GM12878 (cell line): ENCODE results near the gene MYO3B. TPM values are rescaled to one million over a fixed set of nuclear protein-coding genes. Genes with fewer than 3 reads are reported as not detected.
A peak's percentile ranks its signal among the peaks of the same experiment; 100 is the strongest.

Source experiments
- ATAC-seq: fragments of 200-7000 bp; cut with Tn5 transposase; 3 replicates; pipeline ENCODE4 v1.9.1; 2020; ENCODE audit warnings: mild to moderate bottlenecking, moderate library complexity
- BruUV-seq: library from RNA; stranded (reverse); fragments of 400-500 nt; replicated peaks from 2 replicates; lab custom pipeline; 2021; lab: Mats Ljungman, UMichigan
- CTCF ChIA-PET: fragments of 300-600 bp; sonication (Branson Sonifier 250); formaldehyde crosslinking; extraction: SDS; loops from one replicate; lab custom pipeline; 2021; ENCODE audit warnings: inconsistent platforms; lab: Yijun Ruan, JAX
- POLR2A ChIA-PET: fragments of 350-600 bp; formaldehyde crosslinking; extraction: SDS; loops from one replicate; lab custom pipeline; 2021; ENCODE audit warnings: inconsistent platforms; lab: Charles Lee
- RAD21 ChIA-PET: fragments of 300-600 bp; sonication (Branson Sonifier 250); formaldehyde crosslinking; loops from one replicate; lab custom pipeline; 2023; ENCODE audit warnings: antibody characterized with exemption; ENCODE audit not compliant: unreplicated experiment; lab: Charles Lee
- SMC1A ChIA-PET: fragments of 300-600 bp; sonication (Branson Sonifier 250); formaldehyde crosslinking; loops from one replicate; lab custom pipeline; 2023; ENCODE audit not compliant: unreplicated experiment, uncharacterized antibody; lab: Charles Lee
- DNase-seq: peaks from one replicate; pipeline ENCODE4 v3.0.0-alpha.2; 2011; ENCODE audit warnings: low read depth, low spot score
- FAIRE-seq: peaks from 3 replicates; lab custom pipeline; 2011; peaks lifted over from hg19 to GRCh38; lab: Jason Lieb, UNC
- H2AFZ ChIP-seq: 2 replicates; pipeline ENCODE4 v1.6.0; 2011; ENCODE audit warnings: low read depth, low read length, control low read depth; ENCODE audit not compliant: control insufficient read depth
- H3K27ac ChIP-seq: 2 replicates; pipeline ENCODE4 v1.5.1; 2011; ENCODE audit warnings: control low read depth; ENCODE audit not compliant: control insufficient read depth, insufficient read depth
- H3K27me3 ChIP-seq, 2 experiments: replicated peaks in 1 of 2; 2 replicates each; pipeline versions ENCODE4 v1.6.0 to v1.6.1; 2011; ENCODE audit warnings: low read length in 1 of 2; ENCODE audit not compliant: control insufficient read depth in 2 of 2, insufficient read depth in 2 of 2
- H3K36me3 ChIP-seq, 2 experiments: 2 replicates each; pipeline ENCODE4 v1.5.1; 2011; ENCODE audit warnings: low read length in 1 of 2; ENCODE audit not compliant: control insufficient read depth in 2 of 2, insufficient read depth in 2 of 2
- H3K4me1 ChIP-seq: 2 replicates; pipeline ENCODE4 v1.6.1; 2011; ENCODE audit warnings: mild to moderate bottlenecking, low read length, moderate library complexity, mixed read lengths; ENCODE audit not compliant: control insufficient read depth, insufficient read depth
- H3K4me2 ChIP-seq: 2 replicates; pipeline ENCODE4 v1.6.0; 2011; ENCODE audit warnings: control low read depth; ENCODE audit not compliant: control insufficient read depth, insufficient read depth
- H3K4me3 ChIP-seq: fragments of 200-600 bp; sonication (generic); 2 replicates; pipeline ENCODE4 v1.5.1; 2016
- H3K79me2 ChIP-seq: 2 replicates; pipeline ENCODE4 v1.6.0; 2011; ENCODE audit warnings: low read length; ENCODE audit not compliant: control insufficient read depth, insufficient read depth
- H3K9ac ChIP-seq: 2 replicates; pipeline ENCODE4 v1.8.0; 2011; ENCODE audit warnings: low read length, control low read depth, mixed read lengths; ENCODE audit not compliant: control insufficient read depth, insufficient read depth
- H3K9me3 ChIP-seq: replicated peaks from 3 replicates; pipeline ENCODE4 v1.5.1; 2011; ENCODE audit warnings: mild to moderate bottlenecking, low read length; ENCODE audit not compliant: control insufficient read depth, insufficient read depth
- H4K20me1 ChIP-seq: 2 replicates; pipeline ENCODE4 v1.6.0; 2011; ENCODE audit not compliant: control insufficient read depth, insufficient read depth
- E2F4 ChIP-seq: IDR thresholded peaks from 2 replicates; pipeline ENCODE4 v1.6.1; 2012; ENCODE audit warnings: low read depth, low read length, improper control_type of control experiment
- PKNOX1 ChIP-seq: fragments of 450-650 bp; IDR thresholded peaks from 2 replicates; pipeline ENCODE4 v1.6.1; 2016; ENCODE audit warnings: mild to moderate bottlenecking
- TCF3 ChIP-seq: IDR thresholded peaks from 2 replicates; pipeline ENCODE4 v1.6.1; 2012; ENCODE audit warnings: low read depth, mild to moderate bottlenecking, low read length, borderline replicate concordance; ENCODE audit not compliant: insufficient read depth
- ZNF24 ChIP-seq: fragments of 450-650 bp; IDR thresholded peaks from 2 replicates; pipeline ENCODE4 v1.6.1; 2017; ENCODE audit warnings: antibody characterized with exemption, mild to moderate bottlenecking
- WGBS: methylation state at CpG from one replicate; pipeline ENCODE4 v1.1.6; 2016; ENCODE audit warnings: low lambda C conversion rate; ENCODE audit not compliant: insufficient replicate concordance, insufficient coverage; ENCODE audit errors: missing lambda C conversion rate; 5-methylcytosine and 5-hydroxymethylcytosine counted together
- in situ Hi-C: fragments of 300-500 bp; cut with MboI; formaldehyde crosslinking; loops from 9 replicates; pipeline ENCODE4 v1.14.3; 2018; ENCODE audit warnings: mixed read lengths
- intact Hi-C: fragments of 100-400 bp; cut with micrococcal nuclease; formaldehyde crosslinking; loops from one replicate; pipeline ENCODE4 v1.14.2; 2022; ENCODE audit not compliant: unreplicated experiment
- polyA plus RNA-seq, 11 experiments: library from polyadenylated mRNA; depleted of rRNA in 4 of 11; unstranded in 6 of 11; stranded (reverse) in 5 of 11; fragments of >200 nt; fragmentation: Nextera tagmentation in 4 of 11; fragmentation: Illumina TruSeq in 1 of 11; extraction: Ambion mirVana in 4 of 11; extraction: Trizol in 1 of 11; gene quantifications; 1 replicate in 1 of 11; 2 replicates in 10 of 11; pipeline versions ENCODE4 v1.2.1 to v1.2.3, GENCODE V29; 2011 to 2016; ENCODE audit warnings: inconsistent platforms in 2 of 11, missing spikeins in 2 of 11, low read depth in 1 of 11
- total RNA-seq, 4 experiments: library from RNA; depleted of rRNA in 3 of 4; stranded (reverse); fragments of >200 nt in 3 of 4; fragmentation: Illumina TruSeq in 1 of 4; extraction: Trizol in 1 of 4; gene quantifications; 2 replicates each; pipeline versions ENCODE4 v1.2.1 to v1.2.3, GENCODE V29; 2013 to 2021

MYO3B gene
- total and polyA plus RNA-seq, 10 of the 15 experiments (the other 5 are each of a cell fraction or from before 2014, with no cell fraction given) = 1.1 to 7.1 (median 2.1) TPM

GRCh38 chr2:170339750-170340692 is 162.1 kb downstream of the MYO3B start:
- SMC1A ChIA-PET = interaction anchor here (0.7 to 1.8 kb wide), 11 partner anchors 10 to 585 kb away, joined by 3 to 11 read pairs (median 4); partner anchors contain the start of gene GAD1
- H3K4me2 ChIP-seq = peak overlapping the region; percentile 53; the same call in 1 of the 2 replicates
- no peak for TF ChIP-seq TCF3
- TF ChIP-seq E2F4 = no peak
- TF ChIP-seq ZNF24 = no peak
- peak; percentile 65; the same call in 1 of the 2 replicates for TF ChIP-seq PKNOX1
- TF ChIP-seq, all 136 proteins: peak for 1
- FAIRE-seq (no peak), ATAC-seq (peak; percentile 30; the same call in 2 of the 3 replicates), DNase-seq (no peak)
- H3K4me3 ChIP-seq = no peak overlapping the region
- no peaks in the 10 kb centered on the region for H3K36me3 ChIP-seq
- H3K79me2 ChIP-seq = no peaks in the 10 kb centered on the region
- RAD21 ChIA-PET = interaction anchor here (1.0 to 2.2 kb wide), 4 partner anchors 17 to 284 kb away, joined by 3 to 5 read pairs (median 4); no protein-coding TSS in a partner anchor
- no peaks in the 10 kb centered on the region for H4K20me1 ChIP-seq
- 19% methylated on average over 5 of the region's 5 CpGs for WGBS
- intact Hi-C loops = no loop called here
- no peak overlapping the region; the same call in 1 of the 2 replicates for H2AFZ ChIP-seq
- no peak overlapping the region for H3K27ac ChIP-seq
- BruUV-seq = no TSS peak
- no peak overlapping the region for H3K9ac ChIP-seq
- no peaks in the 10 kb centered on the region for H3K27me3 ChIP-seq
- in situ Hi-C loops = no loop called here
- POLR2A ChIA-PET = interaction anchor here (0.6 kb wide), 3 partner anchors 128 to 1102 kb away, joined by 3 to 7 read pairs (median 4); no protein-coding TSS in a partner anchor
- no peaks in the 10 kb centered on the region; the same call in 2 of the 3 replicates for H3K9me3 ChIP-seq
- H3K4me1 ChIP-seq = peaks cover 35% of the 10 kb centered on the region
- CTCF ChIA-PET = interaction anchor here (0.8 to 9.1 kb wide), 8 partner anchors 10 to 472 kb away, joined by 3 to 68 read pairs (median 4); no protein-coding TSS in a partner anchor
